Measurements from ENCODE around the gene CEP104. TPM values are rescaled to one million over a fixed set of nuclear protein-coding genes. Genes with fewer than 3 reads are reported as not detected.

Gene CEP104
- total and polyA plus RNA-seq, 2 donors (not counting 1 experiment from before 2014, with no cell fraction given) = 27.7 to 71.8 TPM

DNA sequence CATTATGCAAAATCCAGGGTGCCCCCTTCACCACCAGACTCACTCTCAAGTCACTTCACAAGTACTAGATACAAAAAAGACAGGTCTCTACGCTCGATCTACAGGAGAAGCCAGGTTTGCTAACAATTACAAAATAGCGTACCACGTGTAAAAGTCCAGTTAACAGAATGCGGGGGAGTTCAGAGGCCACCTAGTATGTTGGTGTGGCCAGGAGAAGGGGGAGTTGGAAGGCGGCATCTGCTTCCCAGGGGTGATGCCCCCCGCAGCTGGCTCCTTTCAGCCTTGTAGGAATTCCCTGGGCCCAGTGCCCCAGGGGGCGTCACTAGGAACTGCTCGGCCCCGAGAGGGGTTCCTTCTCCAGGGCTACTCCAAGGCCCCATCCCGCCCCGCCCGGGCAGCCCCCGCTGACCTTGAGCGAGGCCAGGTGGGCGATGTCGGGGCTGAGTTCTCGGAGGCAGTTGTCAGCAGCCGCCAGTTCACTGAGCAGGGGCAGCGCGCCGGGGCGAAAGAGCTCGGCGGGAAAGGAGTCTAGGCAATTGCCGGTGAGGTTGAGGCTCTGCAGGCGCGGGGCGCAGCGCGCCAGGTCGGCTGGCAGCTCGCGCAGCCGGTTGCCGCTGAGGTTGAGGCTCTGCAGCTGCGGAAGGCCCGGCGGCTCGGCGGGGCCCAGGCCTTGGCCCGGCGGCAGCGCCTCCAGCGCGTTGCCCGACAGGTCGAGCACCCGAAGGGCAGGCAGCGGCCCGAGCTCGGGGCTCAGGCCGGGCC, 61.4 kb downstream of the CEP104 start:
- TF ChIP-seq, protein P1, sequence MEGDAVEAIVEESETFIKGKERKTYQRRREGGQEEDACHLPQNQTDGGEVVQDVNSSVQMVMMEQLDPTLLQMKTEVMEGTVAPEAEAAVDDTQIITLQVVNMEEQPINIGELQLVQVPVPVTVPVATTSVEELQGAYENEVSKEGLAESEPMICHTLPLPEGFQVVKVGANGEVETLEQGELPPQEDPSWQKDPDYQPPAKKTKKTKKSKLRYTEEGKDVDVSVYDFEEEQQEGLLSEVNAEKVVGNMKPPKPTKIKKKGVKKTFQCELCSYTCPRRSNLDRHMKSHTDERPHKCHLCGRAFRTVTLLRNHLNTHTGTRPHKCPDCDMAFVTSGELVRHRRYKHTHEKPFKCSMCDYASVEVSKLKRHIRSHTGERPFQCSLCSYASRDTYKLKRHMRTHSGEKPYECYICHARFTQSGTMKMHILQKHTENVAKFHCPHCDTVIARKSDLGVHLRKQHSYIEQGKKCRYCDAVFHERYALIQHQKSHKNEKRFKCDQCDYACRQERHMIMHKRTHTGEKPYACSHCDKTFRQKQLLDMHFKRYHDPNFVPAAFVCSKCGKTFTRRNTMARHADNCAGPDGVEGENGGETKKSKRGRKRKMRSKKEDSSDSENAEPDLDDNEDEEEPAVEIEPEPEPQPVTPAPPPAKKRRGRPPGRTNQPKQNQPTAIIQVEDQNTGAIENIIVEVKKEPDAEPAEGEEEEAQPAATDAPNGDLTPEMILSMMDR (IDR thresholded peaks at IDR 0.05) = no peak
- no peak for TF ChIP-seq EZH2 (IDR thresholded peaks at IDR 0.05; ENCODE audit: borderline replicate concordance, insufficient read depth, low read depth, low read length, poor library complexity, severe bottlenecking)
- peaks cover 6% of the 10 kb centered on the region for H3K27me3 Mint-ChIP-seq
- Histone ChIP-seq H3K4me1 (ENCODE audit: control insufficient read depth in 2 of 2, insufficient read depth in 2 of 2, low read length in 2 of 2) (peaks cover 15 to 28% of the 10 kb centered on the region in 2 donors), H4K20me1 (ENCODE audit: control insufficient read depth, insufficient read depth, low read length, poor library complexity, severe bottlenecking) (peaks cover 50% of the 10 kb centered on the region), H3K79me2 (ENCODE audit: control insufficient read depth, insufficient read depth, low read length) (peaks cover 53% of the 10 kb centered on the region), H3K9ac (ENCODE audit: low read length) (peak overlapping the region; percentile 83), H3K27me3 (replicated peaks in 1 of 4; ENCODE audit: control extremely low read depth in 1 of 4, control insufficient read depth in 3 of 4, insufficient read depth in 4 of 4, low read length in 3 of 4) (peaks cover 0 to 10% (median 0%) of the 10 kb centered on the region in 4 experiments), H3K36me3 (replicated peaks in 1 of 2; ENCODE audit: control extremely low read depth in 1 of 2, control insufficient read depth in 1 of 2, extremely low read depth in 1 of 2, insufficient read depth in 2 of 2, low read length in 1 of 2) (peaks cover 0 to 14% of the 10 kb centered on the region in 2 experiments), H3K4me3 (ENCODE audit: control extremely low read depth in 1 of 5, extremely low read depth in 1 of 5, insufficient read depth in 1 of 5, low read depth in 2 of 5, low read length in 4 of 5) (peak overlapping the region in 4 of 5 experiments; percentile 50 to 91 (median 72)), H3K27ac (ENCODE audit: low read length in 2 of 2) (peak overlapping the region in 1 of 2 donors; percentile 68), H3K4me2 (replicated peaks; ENCODE audit: low read depth, low read length, poor library complexity, severe bottlenecking) (peak overlapping the region; percentile 98), H2AFZ (ENCODE audit: insufficient read depth, low read depth, low read length, poor library complexity, severe bottlenecking) (peak overlapping the region; percentile 100), H3K9me3 (ENCODE audit: control extremely low read depth in 1 of 3, control insufficient read depth in 2 of 3, insufficient read depth in 1 of 3, low read length in 2 of 3) (no peaks in the 10 kb centered on the region)
- ChIA-PET POLR2A (interaction anchor here (0.7 to 1.1 kb wide), 2 partner anchors 22 to 105 kb away, joined by 5 to 11 read pairs; partner anchors contain the start of gene C1orf174), CTCF (interaction anchor here (0.7 to 3.5 kb wide), 2 partner anchors 20 to 142 kb away, joined by 3 to 14 read pairs; no protein-coding TSS in a partner anchor)
- 6% methylated on average over 52 of the region's 53 CpGs for WGBS (ENCODE audit: insufficient coverage)
- peak overlapping the region; percentile 34 for H3K27ac Mint-ChIP-seq
- ATAC-seq (ENCODE audit: low read depth) (no peak), DNase-seq (no peak)
- no peaks in the 10 kb centered on the region for H3K9me3 Mint-ChIP-seq (ENCODE audit: insufficient read depth)
- peaks cover 34% of the 10 kb centered on the region for H3K4me1 Mint-ChIP-seq
- peak overlapping the region; percentile 91 for H3K4me3 Mint-ChIP-seq
- intact Hi-C loops (cut with micrococcal nuclease) = loop anchor here (1.0 kb wide), 5 partner anchors 23 to 171 kb away; partner anchors contain the start of genes C1orf174, CEP104, DFFB and SMIM1

- Histone ChIP-seq H3K79me2 (ENCODE audit: control insufficient read depth, insufficient read depth, low read length) (peaks cover 80% of the 10 kb centered on the region), H2AFZ (ENCODE audit: insufficient read depth, low read depth, low read length, poor library complexity, severe bottlenecking) (no peak overlapping the region), H3K27me3 (replicated peaks in 1 of 4; ENCODE audit: control extremely low read depth in 1 of 4, control insufficient read depth in 3 of 4, insufficient read depth in 4 of 4, low read length in 3 of 4) (no peaks in the 10 kb centered on the region), H3K4me2 (replicated peaks; ENCODE audit: low read depth, low read length, poor library complexity, severe bottlenecking) (no peak overlapping the region), H3K4me1 (ENCODE audit: control insufficient read depth in 2 of 2, insufficient read depth in 2 of 2, low read length in 2 of 2) (peaks cover 10 to 23% of the 10 kb centered on the region in 2 donors), H3K36me3 (replicated peaks in 1 of 2; ENCODE audit: control extremely low read depth in 1 of 2, control insufficient read depth in 1 of 2, extremely low read depth in 1 of 2, insufficient read depth in 2 of 2, low read length in 1 of 2) (peaks cover 0 to 39% of the 10 kb centered on the region in 2 experiments), H3K4me3 (ENCODE audit: control extremely low read depth in 1 of 5, extremely low read depth in 1 of 5, insufficient read depth in 1 of 5, low read depth in 2 of 5, low read length in 4 of 5) (no peak overlapping the region), H3K27ac (ENCODE audit: low read length in 2 of 2) (no peak overlapping the region), H3K9ac (ENCODE audit: low read length) (no peak overlapping the region), H4K20me1 (ENCODE audit: control insufficient read depth, insufficient read depth, low read length, poor library complexity, severe bottlenecking) (peaks cover 95% of the 10 kb centered on the region), H3K9me3 (ENCODE audit: control extremely low read depth in 1 of 3, control insufficient read depth in 2 of 3, insufficient read depth in 1 of 3, low read length in 2 of 3) (no peaks in the 10 kb centered on the region)
- DNase-seq (no peak), ATAC-seq (ENCODE audit: low read depth) (no peak)
- Mint-ChIP-seq H3K9me3 (ENCODE audit: insufficient read depth) (no peaks in the 10 kb centered on the region), H3K4me1 (peaks cover 30% of the 10 kb centered on the region), H3K4me3 (no peak overlapping the region), H3K27ac (no peak overlapping the region), H3K27me3 (no peaks in the 10 kb centered on the region)
- no peak for TF ChIP-seq EZH2 (IDR thresholded peaks at IDR 0.05; ENCODE audit: borderline replicate concordance, insufficient read depth, low read depth, low read length, poor library complexity, severe bottlenecking)
- TF ChIP-seq, protein P1 (IDR thresholded peaks at IDR 0.05) = no peak
- over 99% methylated on average over 17 of the region's 18 CpGs for WGBS (ENCODE audit: insufficient coverage)
- POLR2A ChIA-PET = no interaction called here
- CTCF ChIA-PET = interaction anchor here (1.4 kb wide), 1 partner anchor 11 kb away, joined by 3 read pairs; no protein-coding TSS in a partner anchor
- intact Hi-C loops (cut with micrococcal nuclease) = no loop called here
Observed at GRCh38 chr1:3790952-3791351, 66.1 kb downstream of the CEP104 start.
